HPDE6-E6E7 (cell line): Measurements from ENCODE around the gene LMX1A.

ENCODE experiments used
- DNase-seq: peaks from one replicate; pipeline ENCODE4 v3.0.0; 2011; ENCODE audit warnings: missing footprints; ENCODE audit errors: extremely low spot score

The LMX1A gene

GRCh38 chr1:165265196-165265838, 91.2 kb downstream of the LMX1A start:
- DNase-seq: no peak

GRCh38 chr1:165259706-165260428, 96.6 kb downstream of the LMX1A start:
- DNase-seq: no peak

- no peak for DNase-seq
Measured at GRCh38 chr1:165259236-165259635, 97.3 kb downstream of the LMX1A start.

- DNase-seq: peak; percentile 16
Measured at GRCh38 chr1:165257969-165258459, 98.5 kb downstream of the LMX1A start.

DNA sequence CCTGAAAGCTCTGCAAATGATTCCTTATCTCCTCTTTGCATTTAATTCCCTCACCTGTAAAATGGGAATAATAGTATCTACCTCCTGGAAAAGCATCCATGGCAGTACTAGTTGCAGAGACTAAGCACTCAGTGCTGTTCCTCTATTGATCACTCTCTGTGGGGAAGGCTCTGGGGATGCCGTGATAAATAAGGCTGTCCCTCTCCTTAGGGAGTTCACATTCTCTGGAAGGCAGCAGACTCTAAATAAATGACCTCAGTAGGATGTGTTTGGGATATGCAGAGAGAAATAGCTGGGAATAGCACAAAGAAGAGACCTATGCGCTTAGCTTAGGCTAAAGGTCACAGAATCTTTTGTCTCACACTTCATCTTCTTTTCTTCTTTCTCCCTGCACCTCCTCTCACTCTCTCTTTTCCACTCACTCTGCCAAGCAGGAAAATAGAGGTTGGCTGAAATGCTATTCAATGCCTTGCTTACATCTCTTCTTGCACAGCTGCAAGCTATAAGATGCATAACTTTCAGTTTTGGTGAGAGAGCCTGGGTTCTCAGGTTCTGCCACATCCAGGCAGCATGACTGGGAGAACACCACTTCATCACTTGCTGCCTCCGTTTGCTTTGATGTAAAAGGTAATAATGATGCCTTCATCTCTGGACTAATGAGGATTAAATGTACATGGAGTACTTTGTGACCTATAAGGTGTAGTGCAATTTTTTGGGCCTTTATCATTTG, 101.5 kb downstream of the LMX1A start:
- DNase-seq: no peak

- DNase-seq: no peak
Measured at GRCh38 chr1:165254376-165254775, 102.1 kb downstream of the LMX1A start.

DNA sequence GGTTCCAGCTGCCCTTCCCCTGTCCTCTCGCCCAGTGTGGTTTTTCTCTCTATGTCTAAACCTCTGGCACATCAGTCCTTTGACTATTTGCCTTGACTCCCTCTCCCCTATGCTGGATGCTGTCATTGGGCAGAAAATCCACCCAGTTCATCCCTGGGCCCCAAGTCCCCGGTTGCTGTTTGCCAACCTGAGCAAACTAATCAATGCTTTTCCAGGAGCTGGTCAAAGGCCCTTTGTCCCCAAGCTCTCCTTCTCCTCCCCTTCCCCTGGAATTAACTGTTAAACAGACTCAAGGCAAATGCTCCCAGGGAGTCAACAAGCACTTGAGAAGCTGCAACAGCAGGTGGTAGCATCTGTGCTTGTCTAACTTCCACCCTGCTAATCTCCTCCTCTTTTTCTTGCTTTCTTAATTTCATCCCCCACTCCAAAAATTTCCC, 102.7 kb downstream of the LMX1A start:
- no peak for DNase-seq

GRCh38 chr1:165248969-165249571, 107.4 kb downstream of the LMX1A start:
- DNase-seq: no peak

- no peak for DNase-seq
Measured at GRCh38 chr1:165241952-165242351, 114.6 kb downstream of the LMX1A start.

- no peak for DNase-seq
Measured at GRCh38 chr1:165241321-165241720, 115.2 kb downstream of the LMX1A start.

DNA sequence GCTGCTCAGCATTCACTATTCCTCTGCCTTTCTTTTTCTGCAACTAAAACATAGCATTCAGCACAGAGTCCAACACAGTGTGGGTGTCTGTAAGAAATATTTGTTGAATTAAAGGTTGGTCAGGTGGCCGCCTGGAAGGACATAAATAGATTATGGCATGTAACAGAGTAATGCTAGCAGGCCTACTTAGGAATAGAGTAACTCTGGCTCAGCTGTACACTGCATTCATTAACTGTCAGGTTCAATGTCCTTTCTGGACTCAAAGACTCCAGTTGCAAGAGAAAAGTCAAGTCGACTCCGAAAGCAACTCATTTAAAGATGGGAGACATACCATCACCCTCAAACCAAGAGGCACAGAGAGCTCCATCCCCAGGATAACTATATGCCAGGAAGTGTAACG, 116.0 kb downstream of the LMX1A start:
- DNase-seq: no peak

DNA sequence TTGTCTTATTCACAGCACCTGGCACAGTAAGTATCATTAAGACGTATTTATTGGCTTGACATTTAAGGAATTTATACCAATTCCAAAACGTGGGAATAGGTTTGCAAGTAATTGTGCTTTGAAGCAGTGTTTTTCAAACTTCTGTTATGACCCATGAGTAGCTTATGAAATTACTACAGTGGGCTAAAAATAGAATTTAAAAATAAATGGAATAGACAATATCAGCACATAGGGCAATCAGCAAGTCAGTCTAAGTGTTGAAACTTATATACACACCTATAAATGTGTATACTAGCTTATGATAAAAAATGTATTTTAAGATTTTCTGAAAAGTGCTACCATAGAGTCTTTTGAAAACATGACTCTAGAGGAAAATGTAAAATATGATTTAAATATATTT, 116.6 kb downstream of the LMX1A start:
- no peak for DNase-seq

GRCh38 chr1:165235777-165236291, 120.7 kb downstream of the LMX1A start:
- no peak for DNase-seq

- DNase-seq: no peak
Measured at GRCh38 chr1:165235155-165235776, 121.2 kb downstream of the LMX1A start.

GRCh38 chr1:165234149-165234548, 122.4 kb downstream of the LMX1A start:
- no peak for DNase-seq

DNA sequence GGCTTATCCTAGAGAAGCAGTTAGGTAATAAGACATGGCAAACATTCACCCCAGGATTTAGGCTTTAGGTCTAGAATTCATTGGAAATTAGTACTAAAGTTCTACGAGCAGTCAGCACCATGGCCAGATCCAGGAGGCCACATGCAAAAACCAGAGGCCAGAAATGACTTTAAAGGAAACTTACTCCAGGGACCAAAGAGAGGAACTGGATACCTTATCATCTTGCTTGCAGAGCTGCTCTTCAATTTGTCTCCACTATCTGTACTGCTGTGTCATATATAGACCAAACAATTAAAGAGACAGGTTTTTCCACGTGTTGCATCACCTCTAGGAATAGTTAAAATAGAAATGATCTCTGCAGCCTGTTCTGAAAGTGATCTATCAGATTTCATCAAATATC, 127.8 kb downstream of the LMX1A start:
- DNase-seq: no peak

DNA sequence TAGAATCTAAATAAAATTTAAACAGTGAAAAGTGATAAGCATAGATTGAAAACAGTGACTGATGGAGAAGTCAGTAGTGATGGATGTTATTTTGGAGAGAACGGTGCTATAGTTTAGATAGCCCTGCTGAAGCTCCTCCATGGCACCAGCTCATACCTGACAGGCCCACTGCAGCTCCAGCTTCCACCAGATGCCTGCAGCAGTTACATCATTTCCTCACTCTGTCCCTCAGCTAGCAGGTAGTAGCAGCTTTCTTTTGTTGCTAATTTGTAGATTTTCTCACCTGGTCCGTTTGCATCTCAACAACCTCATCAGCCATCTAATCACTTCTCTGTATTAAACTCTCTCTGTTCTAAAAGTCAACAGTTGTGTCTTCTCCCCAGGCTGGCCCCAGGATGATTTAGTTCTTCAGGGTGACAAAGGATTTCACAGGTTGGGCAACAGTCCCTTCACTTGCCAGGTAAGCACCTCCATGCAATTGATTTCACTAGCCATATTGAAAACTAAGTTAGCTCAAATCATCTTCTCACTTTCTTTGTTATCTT, 128.3 kb downstream of the LMX1A start:
- DNase-seq: no peak

DNA sequence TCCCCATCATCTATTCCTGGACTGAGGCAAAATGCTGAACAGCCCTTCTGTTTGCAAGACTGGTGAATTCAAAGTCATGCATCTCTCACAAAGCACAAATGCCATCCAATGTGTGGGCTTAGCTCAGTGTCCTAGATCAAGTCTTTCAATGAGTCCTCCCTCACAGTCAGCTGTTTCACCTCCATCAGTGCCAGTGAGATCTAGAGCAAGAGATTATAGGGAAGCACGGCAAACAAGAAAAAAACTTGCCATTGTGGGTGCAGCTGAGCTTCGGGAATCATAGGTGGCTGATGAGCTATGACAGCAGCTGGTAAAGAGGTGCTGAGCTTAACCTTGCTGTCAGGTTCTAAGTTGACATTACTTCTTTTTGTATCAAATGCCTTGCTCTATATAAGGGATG, 130.2 kb downstream of the LMX1A start:
- DNase-seq: no peak

GRCh38 chr1:165225650-165226049, 130.9 kb downstream of the LMX1A start:
- no peak for DNase-seq

- no peak for DNase-seq
Measured at GRCh38 chr1:165225062-165225461, 131.5 kb downstream of the LMX1A start.

- DNase-seq: no peak
Measured at GRCh38 chr1:165224504-165224903, 132.0 kb downstream of the LMX1A start.
